Measurements from ENCODE around the gene ERC2.

ERC2 gene

GRCh38 chr3:55678546-55679216 is 789.6 kb downstream of the ERC2 start:
- no peak for TF ChIP-seq PPARA (CRISPR knock-in tag; IDR thresholded peaks at IDR 0.05; ENCODE audit: borderline replicate concordance)
- ATAC-seq = no peak

GRCh38 chr3:55676643-55677042 is 791.6 kb downstream of the ERC2 start:
- TF ChIP-seq ZNF70 (CRISPR knock-in tag; IDR thresholded peaks at IDR 0.05) (no peak), TCF4 (CRISPR knock-in tag; IDR thresholded peaks at IDR 0.05; ENCODE audit: borderline replicate concordance) (no peak)
- TF ChIP-seq, protein P1, sequence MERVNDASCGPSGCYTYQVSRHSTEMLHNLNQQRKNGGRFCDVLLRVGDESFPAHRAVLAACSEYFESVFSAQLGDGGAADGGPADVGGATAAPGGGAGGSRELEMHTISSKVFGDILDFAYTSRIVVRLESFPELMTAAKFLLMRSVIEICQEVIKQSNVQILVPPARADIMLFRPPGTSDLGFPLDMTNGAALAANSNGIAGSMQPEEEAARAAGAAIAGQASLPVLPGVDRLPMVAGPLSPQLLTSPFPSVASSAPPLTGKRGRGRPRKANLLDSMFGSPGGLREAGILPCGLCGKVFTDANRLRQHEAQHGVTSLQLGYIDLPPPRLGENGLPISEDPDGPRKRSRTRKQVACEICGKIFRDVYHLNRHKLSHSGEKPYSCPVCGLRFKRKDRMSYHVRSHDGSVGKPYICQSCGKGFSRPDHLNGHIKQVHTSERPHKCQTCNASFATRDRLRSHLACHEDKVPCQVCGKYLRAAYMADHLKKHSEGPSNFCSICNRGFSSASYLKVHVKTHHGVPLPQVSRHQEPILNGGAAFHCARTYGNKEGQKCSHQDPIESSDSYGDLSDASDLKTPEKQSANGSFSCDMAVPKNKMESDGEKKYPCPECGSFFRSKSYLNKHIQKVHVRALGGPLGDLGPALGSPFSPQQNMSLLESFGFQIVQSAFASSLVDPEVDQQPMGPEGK (CRISPR knock-in tag; IDR thresholded peaks at IDR 0.05; ENCODE audit: borderline replicate concordance) = no peak

DNA sequence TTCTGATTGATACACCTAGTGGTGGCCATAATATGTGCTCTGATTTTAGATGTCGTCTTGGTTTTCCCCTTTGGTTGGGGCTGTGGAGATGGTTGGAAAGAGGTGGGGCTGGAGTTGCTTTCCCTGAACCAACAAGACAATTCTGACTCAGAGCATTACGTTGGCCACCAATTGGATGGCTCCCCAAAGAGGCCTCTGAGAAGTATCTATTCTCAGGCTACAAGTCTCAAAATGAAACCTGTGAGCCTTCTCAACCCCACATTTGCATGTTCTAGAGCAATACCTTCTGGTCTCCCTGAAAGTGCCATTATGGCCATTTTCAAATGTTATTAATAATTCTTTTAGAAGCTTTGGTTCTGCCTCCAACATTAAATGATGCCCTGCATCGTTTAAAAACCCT is 792.8 kb downstream of the ERC2 start:
- no peak for ATAC-seq

More at GRCh38 chr3:55676643-55677042, 791.6 kb downstream of the ERC2 start:
- no peak for ATAC-seq

GRCh38 chr3:55673764-55674163 is 794.5 kb downstream of the ERC2 start:
- ATAC-seq = no peak
- TF ChIP-seq ZFP30 (CRISPR knock-in tag; IDR thresholded peaks at IDR 0.05) (no peak), POU6F1 (CRISPR knock-in tag; IDR thresholded peaks at IDR 0.05; ENCODE audit: borderline replicate concordance, low read depth) (no peak)

More for the DNA sequence above, 792.8 kb downstream of the ERC2 start:
- TF ChIP-seq ESRRG (CRISPR knock-in tag; IDR thresholded peaks at IDR 0.05) (no peak), ISL1 (CRISPR knock-in tag; IDR thresholded peaks at IDR 0.05) (no peak), ZFP3 (CRISPR knock-in tag; IDR thresholded peaks at IDR 0.05) (no peak), BACH2 (CRISPR knock-in tag; IDR thresholded peaks at IDR 0.05; ENCODE audit: borderline replicate concordance) (no peak), ARNTL (CRISPR knock-in tag; IDR thresholded peaks at IDR 0.05; ENCODE audit: borderline replicate concordance, low read depth) (no peak), TSHZ2 (CRISPR knock-in tag; IDR thresholded peaks at IDR 0.05) (no peak), PPARA (CRISPR knock-in tag; IDR thresholded peaks at IDR 0.05; ENCODE audit: borderline replicate concordance) (no peak), ZNF8 (CRISPR knock-in tag; IDR thresholded peaks at IDR 0.05) (no peak), CSDC2 (CRISPR knock-in tag; IDR thresholded peaks at IDR 0.05) (no peak), TOX (CRISPR knock-in tag; IDR thresholded peaks at IDR 0.05; ENCODE audit: borderline replicate concordance) (no peak), GLIS3 (CRISPR knock-in tag; IDR thresholded peaks at IDR 0.05) (no peak), ZC3H10 (CRISPR knock-in tag; IDR thresholded peaks at IDR 0.05) (no peak), RARB (CRISPR knock-in tag; IDR thresholded peaks at IDR 0.05) (no peak)
- TF ChIP-seq, protein P2, sequence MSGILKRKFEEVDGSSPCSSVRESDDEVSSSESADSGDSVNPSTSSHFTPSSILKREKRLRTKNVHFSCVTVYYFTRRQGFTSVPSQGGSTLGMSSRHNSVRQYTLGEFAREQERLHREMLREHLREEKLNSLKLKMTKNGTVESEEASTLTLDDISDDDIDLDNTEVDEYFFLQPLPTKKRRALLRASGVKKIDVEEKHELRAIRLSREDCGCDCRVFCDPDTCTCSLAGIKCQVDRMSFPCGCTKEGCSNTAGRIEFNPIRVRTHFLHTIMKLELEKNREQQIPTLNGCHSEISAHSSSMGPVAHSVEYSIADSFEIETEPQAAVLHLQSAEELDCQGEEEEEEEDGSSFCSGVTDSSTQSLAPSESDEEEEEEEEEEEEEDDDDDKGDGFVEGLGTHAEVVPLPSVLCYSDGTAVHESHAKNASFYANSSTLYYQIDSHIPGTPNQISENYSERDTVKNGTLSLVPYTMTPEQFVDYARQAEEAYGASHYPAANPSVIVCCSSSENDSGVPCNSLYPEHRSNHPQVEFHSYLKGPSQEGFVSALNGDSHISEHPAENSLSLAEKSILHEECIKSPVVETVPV (CRISPR knock-in tag; IDR thresholded peaks at IDR 0.05) = no peak
- TF ChIP-seq, protein P3, sequence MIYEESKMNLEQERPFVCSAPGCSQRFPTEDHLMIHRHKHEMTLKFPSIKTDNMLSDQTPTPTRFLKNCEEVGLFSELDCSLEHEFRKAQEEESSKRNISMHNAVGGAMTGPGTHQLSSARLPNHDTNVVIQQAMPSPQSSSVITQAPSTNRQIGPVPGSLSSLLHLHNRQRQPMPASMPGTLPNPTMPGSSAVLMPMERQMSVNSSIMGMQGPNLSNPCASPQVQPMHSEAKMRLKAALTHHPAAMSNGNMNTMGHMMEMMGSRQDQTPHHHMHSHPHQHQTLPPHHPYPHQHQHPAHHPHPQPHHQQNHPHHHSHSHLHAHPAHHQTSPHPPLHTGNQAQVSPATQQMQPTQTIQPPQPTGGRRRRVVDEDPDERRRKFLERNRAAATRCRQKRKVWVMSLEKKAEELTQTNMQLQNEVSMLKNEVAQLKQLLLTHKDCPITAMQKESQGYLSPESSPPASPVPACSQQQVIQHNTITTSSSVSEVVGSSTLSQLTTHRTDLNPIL (CRISPR knock-in tag; IDR thresholded peaks at IDR 0.05; ENCODE audit: low read depth) = no peak

All from SK-N-SH treated with all-trans-retinoic acid at 6 μM for 48 hours (cell line).